Ovary (tissue), 9 donors: Measurements from ENCODE around the gene IQCN. TPM values are rescaled to one million over a fixed set of nuclear protein-coding genes. Genes with fewer than 3 reads are reported as not detected.

Experiments
- DNase-seq, 5 donors: peaks; one replicate each; pipeline ENCODE4 v3.0.0-alpha.2; 2019 to 2020
- H3K27ac ChIP-seq, 2 donors: fragments of 200-600 bp; one replicate each; pipeline versions ENCODE4 v1.5.1 to v1.8.0; 2019 to 2022
- H3K27me3 ChIP-seq: fragments of 200-600 bp; one replicate; pipeline ENCODE4 v1.8.0; 2022
- H3K36me3 ChIP-seq: fragments of 200-600 bp; sonication (generic); one replicate; pipeline ENCODE4 v1.5.1; 2019
- H3K4me1 ChIP-seq: one replicate; pipeline ENCODE4 v1.8.1; 2013; ENCODE audit warnings: mild to moderate bottlenecking, moderate library complexity; ENCODE audit not compliant: insufficient read depth
- H3K4me3 ChIP-seq: fragments of 200-600 bp; sonication (generic); one replicate; pipeline ENCODE4 v1.5.1; 2017
- H3K9me3 ChIP-seq, 2 donors: fragments of 200-600 bp in 1 of 2; sonication (generic) in 1 of 2; one replicate each; pipeline versions ENCODE4 v1.5.1 to v1.8.1; 2013 to 2019; ENCODE audit warnings: mild to moderate bottlenecking in 1 of 2, moderate library complexity in 1 of 2
- CTCF ChIP-seq, 3 donors: fragments of 450-650 bp in 2 of 3; fragments of 200-600 bp in 1 of 3; IDR thresholded peaks; one replicate each; pipeline versions ENCODE4 v1.5.1 to v1.8.0; 2016 to 2022; ENCODE audit warnings: antibody characterized with exemption in 3 of 3, mild to moderate bottlenecking in 1 of 3
- EP300 ChIP-seq: sonication (generic); formaldehyde crosslinking; IDR thresholded peaks from one replicate; pipeline ENCODE4 v1.6.1; 2017; ENCODE audit warnings: antibody characterized with exemption
- POLR2A ChIP-seq: fragments of 450-650 bp; IDR thresholded peaks from one replicate; pipeline ENCODE4 v1.6.1; 2017; ENCODE audit warnings: antibody characterized with exemption, mild to moderate bottlenecking, moderate library complexity
- WGBS, 3 donors: extraction: QIAGEN DNeasy Blood & Tissue Kit in 1 of 3; methylation state at CpG; one replicate each; pipeline versions ENCODE4 v1.1.5 to v1.1.7; 2013 to 2017; 5-methylcytosine and 5-hydroxymethylcytosine counted together
- intact Hi-C, 4 donors: fragments of 100-400 bp; cut with DNase I; formaldehyde crosslinking; loops; one replicate each; pipeline versions ENCODE4 v1.11.0 to v1.15.1; 2022 to 2023
- polyA plus RNA-seq, 2 donors: library from polyadenylated mRNA; stranded (reverse); fragments of 200-250 nt in 1 of 2; fragments of 350-450 nt in 1 of 2; fragmentation: Illumina TruSeq in 1 of 2; extraction: RNeasy Lipid Tissue Mini Kit (QIAGEN cat#74804) in 1 of 2; gene quantifications; one replicate each; pipeline ENCODE4 v1.2.3, GENCODE V29; 2013 to 2014
- total RNA-seq, 7 donors: library from RNA; depleted of rRNA in 2 of 7; stranded (reverse); fragments of >200 nt in 2 of 7; fragmentation: NEBNext Ultra II Directional in 3 of 7; extraction: Animal tissue kit (Norgen Biotek cat#: 25700) in 3 of 7; gene quantifications; one replicate each; pipeline versions ENCODE4 v1.1.0 to v1.2.4, GENCODE V29; 2016 to 2023
- donor health status: DM: no; HTN: no; CAD: no; lungs with moderate emphysema.
- donor health status: DM: no; HTN: no; CAD: no.
- donor health status: Bipolar disorder and iron deficiency.
- donor health status: DM: yes; HTN: yes; CAD: no.
- donor health status: DM: no; HTN: no; CAD: no.
- donor health status: DM: yes; HTN: yes; CAD: no.

Gene IQCN
- total and polyA plus RNA-seq, 9 donors, result 2.5 to 18.4 (median 10.8) TPM

- no peak overlapping the region for H3K27ac ChIP-seq
These were observed 39.1 kb upstream of the IQCN start for GRCh38 chr19:18313398-18313797.

GRCh38 chr19:18312092-18312534 is 37.9 kb upstream of the IQCN start:
- Histone ChIP-seq H3K9me3 (no peaks in the 10 kb centered on the region), H3K36me3 (no peaks in the 10 kb centered on the region), H3K4me1 (peaks cover 5% of the 10 kb centered on the region), H3K27me3 (no peaks in the 10 kb centered on the region), H3K4me3 (no peak overlapping the region), H3K27ac (no peak overlapping the region)
- no peak for DNase-seq
- WGBS, 3 donors, result 78 to 83% (median 81%) methylated on average over 10 to 11 of the region's 11 CpGs
- intact Hi-C loops, result no loop called here
- TF ChIP-seq CTCF (IDR thresholded peaks at IDR 0.05) (no peak), POLR2A (no peak), EP300 (no peak)

More at GRCh38 chr19:18313398-18313797, 39.1 kb upstream of the IQCN start:
- Histone ChIP-seq H3K9me3 (no peaks in the 10 kb centered on the region), H3K4me3 (no peak overlapping the region), H3K27me3 (no peaks in the 10 kb centered on the region), H3K36me3 (no peaks in the 10 kb centered on the region), H3K4me1 (no peaks in the 10 kb centered on the region)
- TF ChIP-seq EP300, result no peak
- no peak for TF ChIP-seq POLR2A
- TF ChIP-seq CTCF (IDR thresholded peaks at IDR 0.05), result no peak
- no peak for DNase-seq
- WGBS, 3 donors, result 83 to 89% (median 86%) methylated on average over 3 of the region's 3 CpGs
- intact Hi-C loops, result no loop called here

- TF ChIP-seq POLR2A (no peak), CTCF (IDR thresholded peaks at IDR 0.05) (no peak), EP300 (no peak)
- no peak overlapping the region for H3K27ac ChIP-seq
- H3K36me3 ChIP-seq, result no peaks in the 10 kb centered on the region
- DNase-seq, result peak in 1 of 5 donors; percentile 36
- H3K4me1 ChIP-seq, result peaks cover 5% of the 10 kb centered on the region
- no peaks in the 10 kb centered on the region for H3K9me3 ChIP-seq
- H3K4me3 ChIP-seq, result no peak overlapping the region
- 84 to 89% (median 85%) methylated on average over 22 of the region's 22 CpGs for WGBS, 3 donors
- intact Hi-C loops, result no loop called here
- no peaks in the 10 kb centered on the region for H3K27me3 ChIP-seq
These were observed 37.3 kb upstream of the IQCN start for GRCh38 chr19:18311502-18312091.

- no peak for DNase-seq
- TF ChIP-seq POLR2A (no peak), CTCF (IDR thresholded peaks at IDR 0.05) (no peak), EP300 (no peak)
- H3K27ac ChIP-seq, result no peak overlapping the region
- H3K4me1 ChIP-seq, result peaks cover 7% of the 10 kb centered on the region
- H3K9me3 ChIP-seq, result no peaks in the 10 kb centered on the region
- WGBS, 3 donors, result 88 to 91% (median 91%) methylated on average over 13 of the region's 13 CpGs
- H3K4me3 ChIP-seq, result no peak overlapping the region
- no peaks in the 10 kb centered on the region for H3K27me3 ChIP-seq
- H3K36me3 ChIP-seq, result no peaks in the 10 kb centered on the region
- intact Hi-C loops, result no loop called here
These were observed 36.7 kb upstream of the IQCN start for GRCh38 chr19:18310966-18311365.
